Upper lobe of left lung (tissue), 4 donors: ENCODE results near the gene GLMP.

Experiments
- POLR2A ChIP-seq, 4 donors: fragments of 450-650 bp; IDR thresholded peaks; one replicate each; pipeline ENCODE4 v1.5.1; 2016 to 2017; ENCODE audit warnings: antibody characterized with exemption in 4 of 4, mild to moderate bottlenecking in 2 of 4
- POLR2AphosphoS5 ChIP-seq, 2 donors: sonication (generic); formaldehyde crosslinking; IDR thresholded peaks; one replicate each; pipeline ENCODE4 v1.5.1; 2017; ENCODE audit warnings: antibody characterized with exemption in 2 of 2
- TF ChIP-seq, protein P1 (sequence below), 6 experiments: fragments of 450-650 bp in 4 of 6; fragments of 200-600 bp in 2 of 6; sonication (generic) in 2 of 6; IDR thresholded peaks; one replicate each; pipeline ENCODE4 v1.5.1; 2016 to 2019; ENCODE audit warnings: antibody characterized with exemption in 6 of 6

DNA sequence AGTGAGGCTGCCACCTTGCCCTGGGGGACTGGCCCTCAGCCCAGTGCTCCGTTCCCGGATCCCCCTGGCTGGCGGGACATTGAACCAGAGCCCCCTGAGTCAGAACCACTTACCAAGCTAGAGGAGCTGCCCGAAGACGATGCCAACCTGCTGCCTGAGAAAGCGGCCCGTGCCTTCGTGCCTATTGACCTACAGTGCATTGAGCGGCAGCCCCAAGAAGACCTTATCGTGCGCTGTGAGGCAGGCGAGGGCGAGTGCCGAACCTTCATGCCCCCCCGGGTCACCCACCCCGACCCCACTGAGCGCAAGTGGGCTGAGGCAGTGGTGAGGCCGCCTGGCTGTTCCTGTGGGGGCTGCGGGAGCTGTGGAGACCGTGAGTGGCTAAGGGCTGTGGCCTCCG lies 10.0 kb downstream of the GLMP start:
- TF ChIP-seq POLR2A (IDR thresholded peaks at IDR 0.05), result no peak
- TF ChIP-seq, protein P1, sequence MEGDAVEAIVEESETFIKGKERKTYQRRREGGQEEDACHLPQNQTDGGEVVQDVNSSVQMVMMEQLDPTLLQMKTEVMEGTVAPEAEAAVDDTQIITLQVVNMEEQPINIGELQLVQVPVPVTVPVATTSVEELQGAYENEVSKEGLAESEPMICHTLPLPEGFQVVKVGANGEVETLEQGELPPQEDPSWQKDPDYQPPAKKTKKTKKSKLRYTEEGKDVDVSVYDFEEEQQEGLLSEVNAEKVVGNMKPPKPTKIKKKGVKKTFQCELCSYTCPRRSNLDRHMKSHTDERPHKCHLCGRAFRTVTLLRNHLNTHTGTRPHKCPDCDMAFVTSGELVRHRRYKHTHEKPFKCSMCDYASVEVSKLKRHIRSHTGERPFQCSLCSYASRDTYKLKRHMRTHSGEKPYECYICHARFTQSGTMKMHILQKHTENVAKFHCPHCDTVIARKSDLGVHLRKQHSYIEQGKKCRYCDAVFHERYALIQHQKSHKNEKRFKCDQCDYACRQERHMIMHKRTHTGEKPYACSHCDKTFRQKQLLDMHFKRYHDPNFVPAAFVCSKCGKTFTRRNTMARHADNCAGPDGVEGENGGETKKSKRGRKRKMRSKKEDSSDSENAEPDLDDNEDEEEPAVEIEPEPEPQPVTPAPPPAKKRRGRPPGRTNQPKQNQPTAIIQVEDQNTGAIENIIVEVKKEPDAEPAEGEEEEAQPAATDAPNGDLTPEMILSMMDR (IDR thresholded peaks at IDR 0.05), result no peak
- TF ChIP-seq POLR2AphosphoS5 (IDR thresholded peaks at IDR 0.05), result no peak
